Limb (tissue), 2 donors: ENCODE measurements around the gene PAH.
A peak's percentile ranks its signal among the peaks of the same experiment; 100 is the strongest.
"Not testable (repeated sequence)": the region's sequence is repeated elsewhere in the genome, so short reads cannot be mapped to it uniquely, and the experiment has no call there.

Experiments used
- DNase-seq, 2 donors: peaks; one replicate each; pipeline ENCODE4 v3.0.0-alpha.2; 2016; ENCODE audit errors: extremely low spot score in 2 of 2

Gene PAH

DNA sequence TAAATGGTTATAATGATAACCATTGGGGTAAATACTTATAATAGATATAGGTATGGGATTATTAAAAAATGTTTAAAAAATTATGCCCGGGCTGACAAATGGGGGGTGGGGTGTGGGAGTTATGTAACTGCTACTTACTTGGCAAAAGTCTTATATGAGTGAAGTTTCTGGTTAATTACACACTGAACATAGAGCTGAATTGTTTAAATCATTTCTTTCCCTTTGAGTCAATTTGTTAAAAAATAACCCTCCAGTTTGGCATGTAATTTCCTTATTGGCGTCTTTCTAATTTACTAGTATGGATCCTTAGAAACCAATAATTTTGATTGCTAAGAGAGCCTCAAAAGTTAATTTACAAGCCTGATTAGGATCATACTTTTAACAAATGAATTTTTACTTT is 16.7 kb downstream of the PAH start:
- no peak for DNase-seq

DNA sequence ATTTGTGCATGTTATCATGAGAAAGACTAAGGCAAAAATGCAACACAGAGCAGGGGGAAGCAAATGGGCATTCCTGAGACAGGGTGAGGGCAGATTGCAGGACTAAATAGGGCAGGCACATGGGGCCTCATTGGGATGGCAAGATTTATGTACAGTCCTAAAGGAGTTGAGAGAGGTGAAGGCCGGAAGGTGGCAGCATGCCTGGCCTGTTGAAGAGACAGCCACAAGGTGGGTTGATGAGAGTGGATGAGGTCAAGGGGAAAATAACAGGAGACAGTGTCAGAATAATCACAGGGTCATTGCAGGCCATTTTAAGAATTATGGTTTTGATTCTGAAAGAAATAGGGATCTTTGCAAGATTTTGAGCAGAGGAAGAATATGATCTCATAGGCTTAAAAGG is 21.0 kb downstream of the PAH start:
- DNase-seq = no peak

DNA sequence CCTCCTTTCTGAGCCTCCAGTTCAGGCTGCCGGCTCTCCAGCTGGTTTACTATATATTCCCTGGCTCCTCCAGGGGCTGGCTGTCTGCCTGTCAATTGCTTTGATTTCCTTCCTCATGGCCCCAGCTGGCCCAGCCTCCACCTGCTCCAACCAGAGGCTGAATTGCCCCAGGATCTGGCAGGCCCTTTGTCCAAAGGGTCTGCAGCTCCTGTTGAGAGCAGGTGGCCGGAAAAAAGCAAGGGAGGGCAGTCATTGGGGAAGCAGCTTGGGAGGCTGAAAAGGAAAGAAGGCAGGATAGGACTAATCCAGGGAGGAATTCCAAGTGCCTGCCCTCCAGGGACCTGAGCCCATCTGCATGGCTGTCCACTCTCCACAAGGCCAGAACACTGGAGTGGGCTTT is 25.3 kb downstream of the PAH start:
- DNase-seq = no peak

DNA sequence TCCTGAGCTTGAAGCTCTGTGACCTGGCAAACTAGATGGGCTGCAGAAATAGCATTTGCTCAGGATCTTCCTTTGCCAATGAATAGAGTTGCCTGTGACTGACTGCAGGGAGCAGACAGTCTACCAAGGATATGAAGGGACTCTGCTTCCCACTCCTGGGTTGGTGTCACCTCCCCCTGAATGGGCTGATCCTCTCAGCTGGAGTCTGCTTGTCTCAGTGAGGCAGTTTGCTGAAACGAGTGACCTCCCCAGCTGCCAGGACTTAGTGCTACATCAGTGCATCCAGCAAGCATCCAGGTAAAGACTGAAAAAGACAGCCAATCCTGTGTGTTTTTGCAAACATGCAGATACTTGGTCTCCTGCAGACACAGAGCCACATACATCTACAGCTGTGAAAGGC is 28.5 kb downstream of the PAH start:
- DNase-seq = no peak

DNA sequence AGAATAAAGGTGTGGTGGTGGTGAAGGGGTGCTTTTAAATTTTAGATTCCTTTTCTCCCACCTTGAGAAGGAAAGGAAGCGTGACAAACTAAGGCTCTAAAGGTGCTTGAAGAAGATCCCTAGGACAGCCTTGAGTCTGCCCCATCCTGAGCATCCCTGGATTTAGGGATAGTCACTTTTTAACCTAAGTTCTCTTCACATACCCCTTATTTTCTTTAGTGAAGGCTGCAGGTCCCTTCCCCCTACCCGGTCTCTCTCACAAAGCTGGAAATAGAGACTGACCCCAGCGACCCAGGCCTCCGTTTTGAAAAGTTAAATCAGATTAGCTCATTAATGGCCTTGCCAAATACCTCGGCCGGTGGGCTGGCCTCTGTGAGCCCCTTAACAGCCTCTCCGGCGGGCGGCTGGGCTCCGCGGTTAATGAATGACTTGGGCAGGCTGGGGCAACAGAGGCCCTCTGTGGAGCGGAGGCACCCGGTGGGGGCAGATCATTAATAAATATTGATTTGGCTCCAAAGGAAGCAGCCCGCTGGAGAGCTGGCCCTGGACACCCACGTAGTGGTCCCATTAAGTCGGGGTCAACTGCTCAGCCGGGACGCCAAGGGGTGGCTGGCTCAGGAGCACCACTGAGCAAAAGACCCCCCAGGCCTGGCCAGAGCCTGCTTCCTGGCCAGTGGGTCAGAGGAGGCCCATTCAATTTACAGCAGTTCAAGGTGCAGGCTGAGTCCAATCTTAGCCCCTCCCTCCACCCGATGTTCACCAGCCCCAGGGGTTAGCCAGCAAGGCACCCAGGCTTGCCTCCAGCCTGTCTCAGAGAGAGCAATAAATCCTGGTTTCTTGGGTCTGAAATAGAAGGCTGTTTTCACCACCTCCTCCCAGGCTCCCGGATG is 31.8 kb downstream of the PAH start:
- DNase-seq = no peak

DNA sequence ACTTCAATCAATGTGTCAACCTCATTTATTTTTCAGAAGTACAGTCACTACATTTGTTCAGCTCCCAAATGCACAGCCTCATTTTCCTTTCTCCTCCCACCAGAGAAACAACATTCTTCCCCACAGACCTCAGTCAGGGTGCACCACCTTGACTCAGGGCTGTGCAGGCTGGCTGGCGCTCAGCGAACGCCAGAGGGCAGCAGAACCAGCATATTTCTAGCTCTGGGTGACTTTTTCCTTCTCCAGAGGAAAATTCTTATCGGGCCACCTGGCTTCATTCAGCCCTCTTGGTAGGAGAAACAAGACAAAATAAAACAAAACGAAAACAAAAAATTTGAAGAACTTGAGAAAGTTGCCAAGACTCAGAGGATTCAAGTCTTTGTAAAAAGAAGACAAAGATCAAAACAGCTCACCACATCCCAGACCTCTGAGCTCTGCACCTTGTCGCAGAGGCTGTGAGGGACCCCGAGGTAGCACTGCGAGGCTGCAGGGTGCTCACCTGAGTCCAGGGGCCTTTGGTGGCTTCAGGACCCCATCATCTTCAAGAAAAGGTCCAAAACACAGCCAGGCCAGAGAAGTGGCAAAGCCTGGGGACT is 33.7 kb downstream of the PAH start:
- peak; percentile 21 to 73 for DNase-seq

DNA sequence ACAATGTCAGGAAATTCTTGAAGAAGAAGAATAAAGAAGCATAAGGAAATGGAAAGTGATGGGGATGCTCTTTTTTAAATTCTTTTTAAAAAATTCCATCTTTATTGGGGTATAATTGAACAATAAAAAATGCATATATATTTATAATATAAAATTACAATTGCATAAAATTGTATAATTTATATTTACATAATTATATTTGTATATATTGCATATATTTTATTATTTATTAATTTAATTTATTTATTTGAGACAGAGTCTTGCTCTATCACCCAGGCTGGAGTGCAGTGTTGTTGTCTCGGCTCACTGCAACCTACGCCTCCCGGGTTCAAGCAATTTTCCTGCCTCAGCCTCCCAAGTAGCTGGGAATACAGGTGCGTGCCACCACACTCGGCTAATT is 36.3 kb downstream of the PAH start:
- DNase-seq = no peak

DNA sequence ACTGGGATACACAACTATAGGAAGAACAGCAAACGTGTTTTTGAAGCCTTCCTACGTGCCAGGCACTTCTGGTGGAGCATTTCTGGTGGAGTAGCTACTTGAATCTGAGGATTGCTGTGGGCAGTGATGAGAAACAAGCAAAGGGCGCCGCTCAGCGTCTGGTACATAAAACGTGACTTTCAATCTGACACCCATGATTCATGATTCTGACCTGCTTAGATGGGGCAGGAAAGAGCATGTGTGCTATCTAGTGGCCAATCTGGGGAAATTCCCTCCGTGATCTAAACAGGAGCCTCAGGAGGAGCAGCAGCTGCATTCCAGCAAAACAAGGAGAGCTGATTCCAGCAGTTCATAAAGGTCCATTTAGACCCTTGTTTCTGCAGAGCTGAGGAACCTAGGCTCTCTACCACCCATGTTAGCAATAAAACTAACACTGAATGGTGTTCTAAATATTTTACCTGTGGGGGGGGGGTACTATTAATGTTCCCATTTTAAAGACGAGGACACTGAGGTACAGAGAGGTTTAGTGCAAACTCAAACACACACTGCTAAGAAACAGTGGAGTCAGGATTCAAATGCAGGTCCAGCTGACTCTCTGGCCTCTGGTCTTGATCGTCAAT is 37.8 kb downstream of the PAH start:
- no peak for DNase-seq

DNA sequence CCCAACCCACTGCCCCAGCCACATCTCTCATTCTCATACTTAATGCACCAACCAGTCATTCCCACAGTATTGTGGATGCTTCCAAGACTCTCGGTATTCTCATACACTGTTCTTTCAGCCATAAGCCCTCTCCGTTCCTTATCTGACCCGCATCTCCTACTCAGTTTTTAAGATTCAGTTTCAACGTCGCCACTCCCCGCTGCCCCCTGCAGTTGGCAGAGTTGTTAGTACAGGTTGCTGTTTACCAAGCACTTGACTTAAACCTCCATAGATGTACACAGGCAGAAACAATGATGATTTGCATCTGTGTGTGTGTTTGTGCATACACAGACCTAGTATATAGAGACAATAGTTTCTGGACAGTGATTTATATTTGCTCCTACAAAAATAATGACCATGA is 40.2 kb downstream of the PAH start:
- DNase-seq = no peak

DNA sequence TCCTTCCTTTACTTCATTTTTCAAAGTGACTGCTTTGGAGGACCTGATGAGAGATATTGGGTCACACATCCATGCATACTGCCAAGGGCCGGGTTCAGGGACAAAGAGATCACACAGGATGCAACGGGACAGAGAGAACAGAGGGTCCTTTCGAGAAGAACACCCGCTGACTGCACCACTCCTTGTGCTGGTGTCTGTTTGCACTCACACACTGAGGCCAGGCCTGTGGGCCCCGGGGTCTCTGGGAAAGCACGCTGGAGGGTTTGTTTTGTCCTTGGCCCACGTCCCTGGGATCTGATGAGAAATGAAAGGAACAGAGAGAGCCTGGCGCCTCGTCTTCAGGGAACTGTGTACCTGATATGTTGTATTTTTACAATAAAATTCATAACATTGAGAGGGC is 42.2 kb downstream of the PAH start:
- DNase-seq = no peak

DNA sequence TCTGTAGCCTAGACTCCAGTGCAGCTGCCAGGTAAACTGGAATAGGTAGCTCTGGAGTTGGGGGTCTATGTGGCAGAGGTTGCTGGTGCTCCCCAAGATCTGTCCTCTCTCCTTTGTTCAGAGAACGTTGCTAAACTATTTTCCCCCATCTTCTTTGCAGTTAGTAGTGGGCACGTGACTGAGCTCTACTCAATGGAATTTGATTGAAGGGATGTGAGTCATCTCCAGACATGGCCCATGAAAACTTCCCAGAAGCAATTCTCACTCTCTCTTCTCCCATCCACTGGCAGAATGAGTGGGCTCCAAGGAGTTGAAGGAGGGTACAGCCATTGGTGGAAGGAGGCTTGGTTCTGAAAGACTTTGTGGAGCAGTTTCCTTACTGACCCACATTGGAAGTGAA is 44.0 kb downstream of the PAH start:
- no peak for DNase-seq

DNA sequence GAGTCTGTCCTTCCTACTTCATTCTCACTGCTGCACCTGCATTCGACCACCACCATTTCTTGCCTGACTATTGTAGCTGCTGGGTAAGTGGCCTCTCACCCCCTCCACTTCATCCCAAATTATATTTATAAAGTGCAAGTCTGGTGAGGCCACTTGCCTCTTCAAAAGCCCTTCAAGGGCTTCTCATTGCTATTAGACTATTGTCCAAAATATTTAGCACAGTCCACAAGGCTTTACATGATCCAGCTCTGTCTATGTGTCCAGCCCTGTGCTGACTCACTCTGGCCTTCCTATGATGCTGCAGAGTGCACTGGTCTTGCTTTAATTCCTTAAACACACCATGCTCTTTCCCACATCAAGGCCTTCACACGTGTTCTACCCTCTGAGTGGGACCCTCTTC is 46.0 kb downstream of the PAH start:
- no peak for DNase-seq

DNA sequence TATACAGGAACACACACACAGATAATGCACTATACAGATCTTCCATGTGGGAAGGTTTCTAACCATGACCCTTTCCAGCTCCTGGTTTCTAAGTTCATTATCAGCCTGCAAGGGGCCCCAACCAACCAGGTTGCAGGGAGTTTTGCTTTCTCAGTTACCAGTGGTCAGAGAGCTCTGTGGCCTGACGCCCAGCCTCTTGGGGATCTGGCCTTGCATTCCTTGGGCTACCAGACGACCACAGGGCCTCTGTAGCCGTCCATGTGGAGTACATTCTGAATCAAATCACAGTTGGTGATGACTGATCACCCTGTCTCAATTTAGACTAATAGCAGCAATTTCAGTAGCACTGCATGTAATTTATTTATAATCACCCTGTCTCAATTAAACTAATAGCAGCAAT is 47.5 kb downstream of the PAH start:
- DNase-seq = no peak

DNA sequence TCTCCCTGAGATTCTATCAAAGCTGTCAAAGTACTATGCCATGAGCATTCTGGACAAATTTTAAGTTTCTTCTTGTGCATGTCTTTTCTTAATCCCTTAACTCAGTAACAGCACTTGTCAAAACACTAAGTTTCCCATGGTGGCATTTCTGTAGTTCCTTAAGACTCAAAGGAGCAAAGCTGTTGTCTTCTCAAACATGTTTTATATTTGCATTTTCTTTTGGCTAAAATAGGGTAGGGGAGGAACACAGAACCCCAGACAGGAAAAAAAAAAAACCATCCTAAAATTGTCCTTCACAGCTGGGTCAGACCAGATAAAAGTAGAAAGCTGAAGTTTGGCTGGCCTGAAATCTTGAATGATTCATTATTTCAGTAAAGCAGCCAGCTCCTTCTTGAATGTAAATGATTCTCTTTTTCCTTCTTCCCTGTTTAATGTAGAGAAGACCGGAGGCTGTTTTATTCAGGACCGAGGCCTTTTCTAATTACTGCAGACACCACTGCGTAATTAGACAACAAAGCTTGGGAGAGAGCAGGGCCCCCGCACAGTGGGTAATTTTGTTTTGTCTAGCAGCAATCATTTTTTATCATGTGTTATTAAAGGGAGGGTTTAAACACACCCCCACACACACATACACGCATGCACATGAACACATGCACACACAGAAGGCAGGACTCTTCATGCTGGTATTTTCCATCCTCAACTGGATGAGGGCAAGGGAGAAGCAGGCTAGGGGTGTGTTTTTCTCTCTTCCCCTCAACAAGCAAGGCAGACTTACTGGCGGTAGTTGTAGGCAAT is 51.0 kb downstream of the PAH start:
- no peak for DNase-seq

DNA sequence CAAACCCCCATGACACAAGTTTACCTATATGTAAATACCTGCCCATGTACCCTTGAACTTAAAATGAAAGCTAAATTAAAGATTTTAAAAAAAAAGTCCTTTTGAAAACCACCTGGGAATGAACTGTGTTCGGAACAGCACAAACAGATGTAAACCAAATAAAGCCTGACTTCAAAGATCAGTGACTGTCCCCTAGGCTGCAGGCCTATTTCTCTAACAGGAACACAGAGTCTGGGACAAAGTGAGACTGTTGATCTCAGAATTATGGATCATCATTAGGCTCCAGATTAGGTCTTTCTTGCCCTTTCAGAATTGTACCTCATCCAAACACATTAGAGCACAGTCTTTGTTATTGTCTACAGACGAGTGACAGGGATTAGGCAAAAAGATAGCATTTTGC is 54.6 kb downstream of the PAH start:
- no peak for DNase-seq

DNA sequence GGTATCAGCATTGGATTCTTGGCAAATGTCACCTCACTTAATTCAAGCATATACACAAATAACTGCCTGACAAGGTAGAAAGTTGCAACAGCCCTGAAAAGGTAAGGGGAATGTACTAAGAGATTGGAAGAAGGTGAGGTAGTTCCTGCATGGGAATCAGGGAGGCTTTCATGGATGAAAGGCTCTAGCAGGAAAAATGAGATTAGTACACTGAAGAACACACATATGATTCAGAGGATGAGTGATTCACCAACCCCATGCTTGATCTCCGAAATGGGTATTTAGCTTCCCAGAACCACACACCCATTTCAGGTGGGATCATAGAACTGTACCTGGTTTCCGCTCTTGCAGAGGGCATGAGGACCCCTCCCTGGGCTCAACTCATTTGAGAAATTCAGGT is 65.8 kb downstream of the PAH start:
- DNase-seq = no peak

DNA sequence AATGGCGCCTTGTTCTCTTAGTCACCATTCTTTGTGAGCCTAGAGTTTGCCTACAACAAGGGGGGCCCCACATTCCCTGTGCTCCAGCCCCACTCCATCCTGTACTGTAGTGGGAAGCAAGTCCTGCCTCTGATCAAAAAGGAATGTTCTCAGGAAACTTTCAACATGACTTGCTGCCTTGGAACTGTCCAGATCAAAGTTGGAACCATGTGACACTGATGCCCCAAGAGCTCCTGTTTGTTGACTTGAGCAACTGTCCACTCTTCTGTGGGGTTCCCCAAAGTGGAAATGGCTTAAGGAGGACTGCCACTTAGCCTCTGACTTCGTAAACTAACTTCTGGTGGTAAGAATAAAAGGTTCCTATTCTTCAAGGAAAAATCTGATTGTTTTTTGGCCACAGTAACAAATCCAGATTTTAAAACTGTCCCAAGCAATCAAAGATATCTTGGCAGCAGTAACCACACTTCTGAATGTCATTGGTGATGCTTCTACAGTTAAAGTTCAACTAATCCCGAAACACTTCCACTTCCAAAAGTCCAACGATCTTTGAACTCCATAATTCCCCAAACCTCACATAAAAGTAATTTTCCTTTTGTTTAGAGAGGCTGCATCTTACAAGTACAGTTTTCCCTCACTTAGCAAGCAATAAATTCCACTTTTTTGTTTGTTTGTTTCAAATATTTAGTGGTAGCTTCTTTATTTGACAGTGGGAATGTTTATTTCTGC is 67.2 kb downstream of the PAH start:
- DNase-seq = no peak

DNA sequence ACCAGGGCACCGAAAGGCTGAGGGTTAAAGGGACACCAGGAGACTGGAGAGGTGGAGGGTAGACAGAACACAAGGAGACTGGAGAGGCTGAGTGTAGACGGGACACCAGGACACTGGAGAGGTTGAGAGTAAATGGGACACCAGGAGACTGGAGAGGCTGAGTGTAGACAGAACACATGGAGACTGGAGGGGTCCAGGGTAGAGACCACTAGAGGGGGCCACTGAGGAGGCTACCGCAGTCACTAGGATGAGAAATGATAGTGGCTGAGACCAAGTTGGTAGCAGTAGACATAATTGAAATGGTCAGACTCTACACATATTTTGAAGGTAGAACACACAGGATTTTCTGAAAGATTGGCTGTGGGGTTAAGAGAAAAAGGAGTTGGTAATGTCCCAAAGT is 68.2 kb downstream of the PAH start:
- no peak for DNase-seq

DNA sequence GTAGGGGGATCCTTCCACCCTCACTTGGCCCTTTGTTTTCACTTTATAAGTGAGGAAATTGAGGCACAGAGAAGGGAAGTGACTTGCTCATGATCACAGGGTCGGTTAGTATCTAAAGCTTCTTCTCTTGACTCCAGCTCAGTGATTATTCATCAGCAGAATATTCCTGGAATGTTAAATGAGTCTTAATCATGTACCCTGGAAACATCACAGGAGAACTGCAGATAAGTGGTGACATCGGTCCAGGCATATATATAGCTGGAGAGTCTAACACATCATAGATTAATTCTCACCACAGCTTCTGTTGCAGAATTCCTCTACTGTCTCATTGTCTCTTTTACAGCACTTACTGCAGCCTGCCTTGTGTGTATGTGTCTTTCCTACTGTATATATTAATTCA is 69.9 kb downstream of the PAH start:
- DNase-seq = no peak

DNA sequence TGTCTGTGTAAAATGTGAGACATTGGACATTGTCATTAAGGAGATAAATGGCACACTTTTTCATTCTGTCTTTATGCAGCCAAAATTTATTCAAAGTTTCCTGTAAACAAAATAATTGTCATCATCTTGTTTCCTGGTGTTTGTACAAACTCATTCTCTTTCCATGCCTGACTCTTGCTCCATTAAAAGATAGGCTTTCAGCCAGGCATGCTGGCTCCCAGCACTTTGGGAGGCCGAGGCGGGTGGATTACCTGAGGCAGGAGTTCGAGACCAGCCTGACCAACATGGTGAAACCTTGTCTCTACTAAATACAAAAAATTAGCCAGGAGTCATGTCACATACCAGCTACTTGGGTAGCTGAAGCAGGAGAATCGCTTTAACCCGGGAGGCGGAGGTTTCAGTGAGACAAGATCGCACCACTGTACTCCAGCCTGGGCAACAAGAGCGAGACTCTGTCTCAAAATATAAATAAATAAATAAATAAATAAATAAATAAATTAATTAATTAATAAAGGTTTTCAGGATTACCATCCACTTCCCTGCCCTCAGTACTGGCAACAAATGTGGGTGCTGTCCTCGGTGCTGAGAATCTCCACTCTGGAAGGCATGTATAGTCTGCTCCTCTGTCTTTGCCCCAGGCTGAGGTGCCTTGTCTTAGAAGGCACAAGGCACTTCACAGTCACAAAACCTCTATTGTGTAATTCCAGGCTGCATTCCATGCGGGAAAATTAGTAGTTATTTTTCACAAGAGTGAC is 83.2 kb downstream of the PAH start:
- DNase-seq = peak; percentile 7 to 69

DNA sequence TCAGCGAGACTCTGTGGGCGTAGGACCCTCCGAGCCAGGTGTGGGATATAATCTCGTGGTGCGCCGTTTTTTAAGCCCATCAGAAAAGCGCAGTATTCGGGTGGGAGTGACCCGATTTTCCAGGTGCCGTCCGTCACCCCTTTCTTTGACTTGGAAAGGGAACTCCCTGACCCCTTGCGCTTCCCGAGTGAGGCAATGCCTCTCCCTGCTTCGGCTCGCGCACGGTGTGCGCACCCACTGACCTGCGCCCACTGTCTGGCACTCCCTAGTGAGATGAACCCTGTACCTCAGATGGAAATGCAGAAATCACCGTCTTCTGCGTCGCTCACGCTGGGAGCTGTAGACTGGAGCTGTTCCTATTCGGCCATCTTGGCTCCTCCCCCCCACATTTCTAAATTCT is 84.2 kb downstream of the PAH start:
- not testable (repeated sequence) for DNase-seq
